Measurements from ENCODE around the gene VPREB1. TPM values are rescaled to one million over a fixed set of nuclear protein-coding genes. Genes with fewer than 3 reads are reported as not detected.
"Not testable (repeated sequence)": the region's sequence is repeated elsewhere in the genome, so short reads cannot be mapped to it uniquely, and the experiment has no call there.

Gene VPREB1
- total RNA-seq, 2 experiments from 2014 or later = 1.7 to 3.6 TPM

DNA sequence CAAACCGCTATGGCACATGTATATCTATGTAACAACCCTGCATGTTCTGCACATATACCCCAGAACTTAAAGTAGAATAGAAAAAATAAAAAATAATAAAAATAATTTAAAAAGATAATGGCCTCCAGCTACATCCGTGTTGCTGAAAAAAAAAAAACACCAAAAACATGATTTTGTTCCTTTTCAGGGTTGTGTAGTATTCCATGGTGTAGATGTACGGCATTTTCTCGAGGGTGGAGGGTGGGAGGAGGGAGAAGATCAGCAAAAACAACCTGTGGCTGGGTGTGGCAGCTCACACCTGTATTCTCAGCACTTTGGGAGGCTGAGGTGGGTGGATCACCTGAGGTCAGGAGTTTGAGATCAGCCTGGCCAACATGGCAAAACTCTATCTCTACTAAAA, 16.0 kb downstream of the VPREB1 start:
- H3K4me3 ChIP-seq (ENCODE audit: low read depth, low read length, poor library complexity, severe bottlenecking); H3K4me2 ChIP-seq (ENCODE audit: low read length); H3K9me3 ChIP-seq (ENCODE audit: low read length); H3K36me3 ChIP-seq (ENCODE audit: insufficient read depth, low read length); intact Hi-C loops (cut with micrococcal nuclease; ENCODE audit: unreplicated experiment); H2AFZ ChIP-seq (ENCODE audit: low read length); CTCF ChIA-PET (ENCODE audit: unreplicated experiment); DNase-seq (ENCODE audit: low spot score); H3K4me1 ChIP-seq (ENCODE audit: insufficient read depth, low read length, poor library complexity, severe bottlenecking); H3K27ac ChIP-seq (ENCODE audit: low read depth, low read length, poor library complexity, severe bottlenecking); H4K20me1 ChIP-seq (ENCODE audit: insufficient read depth, low read length); H3K9me2 ChIP-seq (ENCODE audit: insufficient read depth, low read length); H3K79me2 ChIP-seq (ENCODE audit: insufficient read depth, low read depth, low read length); BruUV-seq (replicated peaks): not testable (repeated sequence)
- POLR2A ChIA-PET = interaction anchor here (0.6 kb wide), 1 partner anchor 243 kb away, joined by 4 read pairs; no protein-coding TSS in a partner anchor

- CTCF ChIA-PET (ENCODE audit: unreplicated experiment) = not testable (repeated sequence)
Measured at GRCh38 chr22:22262332-22263074, 17.9 kb downstream of the VPREB1 start.

DNA sequence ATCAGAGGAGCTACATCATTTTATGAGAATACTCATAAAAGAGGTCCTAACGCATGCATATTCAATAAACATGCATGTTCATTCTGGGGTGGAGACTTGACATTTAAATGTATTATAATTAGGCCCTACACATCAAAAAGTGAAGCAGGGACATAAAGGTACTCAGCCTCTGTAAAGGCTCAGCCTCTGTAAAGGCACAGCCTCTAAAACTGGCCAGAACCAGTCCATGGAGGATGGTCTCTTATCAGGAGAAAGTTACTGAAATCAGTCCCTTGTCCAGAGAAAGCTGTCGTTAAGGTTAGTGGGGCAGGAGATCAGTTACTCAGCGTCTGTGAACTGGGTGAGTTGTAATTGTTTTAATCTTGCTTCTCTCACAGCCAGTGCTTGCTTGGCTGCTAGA, 19.2 kb downstream of the VPREB1 start:
- POLR2A ChIA-PET; H3K9me3 ChIP-seq (ENCODE audit: low read length); DNase-seq (ENCODE audit: low spot score); H2AFZ ChIP-seq (ENCODE audit: low read length); H3K4me2 ChIP-seq (ENCODE audit: low read length); H3K36me3 ChIP-seq (ENCODE audit: insufficient read depth, low read length); H3K4me3 ChIP-seq (ENCODE audit: low read depth, low read length, poor library complexity, severe bottlenecking); H4K20me1 ChIP-seq (ENCODE audit: insufficient read depth, low read length); H3K79me2 ChIP-seq (ENCODE audit: insufficient read depth, low read depth, low read length); H3K27ac ChIP-seq (ENCODE audit: low read depth, low read length, poor library complexity, severe bottlenecking); intact Hi-C loops (cut with micrococcal nuclease; ENCODE audit: unreplicated experiment); CTCF ChIA-PET (ENCODE audit: unreplicated experiment); BruUV-seq (replicated peaks); H3K4me1 ChIP-seq (ENCODE audit: insufficient read depth, low read length, poor library complexity, severe bottlenecking); H3K9me2 ChIP-seq (ENCODE audit: insufficient read depth, low read length): not testable (repeated sequence)

More at GRCh38 chr22:22262332-22263074, 17.9 kb downstream of the VPREB1 start:
- H3K4me1 ChIP-seq (ENCODE audit: insufficient read depth, low read length, poor library complexity, severe bottlenecking); H2AFZ ChIP-seq (ENCODE audit: low read length); DNase-seq (ENCODE audit: low spot score); H3K4me2 ChIP-seq (ENCODE audit: low read length); intact Hi-C loops (cut with micrococcal nuclease; ENCODE audit: unreplicated experiment); H4K20me1 ChIP-seq (ENCODE audit: insufficient read depth, low read length); H3K9me2 ChIP-seq (ENCODE audit: insufficient read depth, low read length); H3K27ac ChIP-seq (ENCODE audit: low read depth, low read length, poor library complexity, severe bottlenecking); H3K9me3 ChIP-seq (ENCODE audit: low read length); H3K36me3 ChIP-seq (ENCODE audit: insufficient read depth, low read length); H3K4me3 ChIP-seq (ENCODE audit: low read depth, low read length, poor library complexity, severe bottlenecking); H3K79me2 ChIP-seq (ENCODE audit: insufficient read depth, low read depth, low read length); BruUV-seq (replicated peaks): not testable (repeated sequence)
- POLR2A ChIA-PET = interaction anchor here (1.2 kb wide), 1 partner anchor 14 kb away, joined by 4 read pairs; no protein-coding TSS in a partner anchor

DNA sequence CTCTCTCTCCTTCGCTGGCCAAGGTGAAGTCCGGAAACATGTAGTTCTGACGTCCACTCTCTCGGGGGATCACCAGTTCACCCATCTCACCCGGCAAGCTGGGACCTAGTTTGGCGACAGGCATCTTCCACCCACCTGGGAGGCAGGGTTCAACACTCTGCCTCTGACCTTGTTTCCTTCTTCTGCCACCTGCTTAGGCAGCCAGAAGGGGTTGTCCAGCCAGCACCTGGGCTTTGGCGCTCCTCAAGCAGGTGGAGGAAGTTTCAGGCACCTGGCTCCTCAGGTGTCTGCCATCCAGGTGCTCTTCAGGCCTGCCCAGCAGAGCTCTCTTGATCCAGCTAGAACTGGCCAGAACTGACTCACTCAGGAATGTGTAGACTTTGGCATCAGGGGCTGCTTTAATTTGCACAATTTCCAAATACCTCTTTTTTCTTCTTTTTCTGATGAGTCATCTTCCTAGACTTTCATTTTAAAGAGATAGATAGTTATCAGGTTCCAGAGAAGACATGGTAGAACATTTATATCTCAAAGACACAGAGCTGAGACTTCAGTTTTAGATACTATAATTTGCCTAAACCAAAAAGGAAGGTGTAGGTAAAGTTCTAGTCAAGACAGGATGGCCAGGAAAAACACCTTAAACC, 25.6 kb downstream of the VPREB1 start:
- intact Hi-C loops (cut with micrococcal nuclease; ENCODE audit: unreplicated experiment); H3K27ac ChIP-seq (ENCODE audit: low read depth, low read length, poor library complexity, severe bottlenecking); H2AFZ ChIP-seq (ENCODE audit: low read length); H3K9me3 ChIP-seq (ENCODE audit: low read length); H3K4me3 ChIP-seq (ENCODE audit: low read depth, low read length, poor library complexity, severe bottlenecking); BruUV-seq (replicated peaks); H3K4me1 ChIP-seq (ENCODE audit: insufficient read depth, low read length, poor library complexity, severe bottlenecking); H3K9me2 ChIP-seq (ENCODE audit: insufficient read depth, low read length); H4K20me1 ChIP-seq (ENCODE audit: insufficient read depth, low read length); H3K36me3 ChIP-seq (ENCODE audit: insufficient read depth, low read length); DNase-seq (ENCODE audit: low spot score); POLR2A ChIA-PET; H3K79me2 ChIP-seq (ENCODE audit: insufficient read depth, low read depth, low read length); CTCF ChIA-PET (ENCODE audit: unreplicated experiment); H3K4me2 ChIP-seq (ENCODE audit: low read length): not testable (repeated sequence)

DNA sequence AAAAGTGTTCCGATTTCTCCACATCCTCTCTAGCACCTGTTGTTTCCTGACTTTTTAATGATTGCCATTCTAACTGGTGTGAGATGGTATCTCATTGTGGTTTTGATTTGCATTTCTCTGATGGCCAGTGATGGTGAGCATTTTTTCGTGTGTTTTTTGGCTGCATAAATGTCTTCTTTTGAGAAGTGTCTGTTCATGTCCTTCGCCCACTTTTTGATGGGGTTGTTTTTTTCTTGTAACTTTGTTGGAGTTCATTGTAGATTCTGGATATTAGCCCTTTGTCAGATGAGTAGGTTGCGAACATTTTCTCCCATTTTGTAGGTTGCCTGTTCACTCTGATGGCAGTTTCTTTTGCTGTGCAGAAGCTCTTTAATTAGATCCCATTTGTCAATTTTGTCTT, 32.8 kb downstream of the VPREB1 start:
- H3K79me2 ChIP-seq (ENCODE audit: insufficient read depth, low read depth, low read length); DNase-seq (ENCODE audit: low spot score); CTCF ChIA-PET (ENCODE audit: unreplicated experiment); H3K4me3 ChIP-seq (ENCODE audit: low read depth, low read length, poor library complexity, severe bottlenecking); intact Hi-C loops (cut with micrococcal nuclease; ENCODE audit: unreplicated experiment); H3K9me2 ChIP-seq (ENCODE audit: insufficient read depth, low read length); H3K4me1 ChIP-seq (ENCODE audit: insufficient read depth, low read length, poor library complexity, severe bottlenecking); BruUV-seq (replicated peaks); H3K27ac ChIP-seq (ENCODE audit: low read depth, low read length, poor library complexity, severe bottlenecking); H2AFZ ChIP-seq (ENCODE audit: low read length); H3K9me3 ChIP-seq (ENCODE audit: low read length); POLR2A ChIA-PET; H4K20me1 ChIP-seq (ENCODE audit: insufficient read depth, low read length); H3K4me2 ChIP-seq (ENCODE audit: low read length); H3K36me3 ChIP-seq (ENCODE audit: insufficient read depth, low read length): not testable (repeated sequence)

DNA sequence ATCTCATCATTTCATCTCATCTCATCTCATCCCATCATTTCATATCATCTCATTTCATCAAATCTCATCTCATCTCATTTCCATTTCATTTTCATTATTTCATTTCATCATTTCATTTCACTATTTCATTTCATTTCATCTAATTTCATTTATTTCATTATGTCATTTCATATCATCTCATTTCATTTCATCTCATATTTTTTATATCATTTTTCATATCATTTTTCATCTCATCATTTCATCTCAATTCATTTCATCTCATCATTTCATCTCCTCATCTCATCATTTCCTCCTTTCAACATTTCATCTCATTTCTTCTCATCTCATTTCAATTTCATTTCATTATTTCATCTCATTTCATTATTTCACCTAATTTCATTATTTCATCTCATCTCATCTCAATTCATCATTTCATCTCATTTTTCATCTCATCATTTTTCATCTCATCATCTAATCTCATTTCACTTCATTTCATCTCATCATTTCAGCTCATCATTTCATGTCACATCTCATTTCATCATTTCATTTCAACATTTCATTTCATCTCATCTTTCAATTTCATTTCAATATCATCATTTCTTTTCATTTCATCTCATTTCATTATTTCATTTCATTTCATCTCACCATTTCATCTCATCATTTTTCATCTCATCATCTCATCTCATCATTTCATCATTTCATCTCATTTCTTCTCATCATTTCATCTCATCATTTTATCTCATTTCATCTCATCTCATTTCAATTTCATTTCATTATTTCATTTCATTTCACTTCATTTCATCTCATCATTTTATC, 40.6 kb downstream of the VPREB1 start:
- H3K4me3 ChIP-seq (ENCODE audit: low read depth, low read length, poor library complexity, severe bottlenecking); H4K20me1 ChIP-seq (ENCODE audit: insufficient read depth, low read length); DNase-seq (ENCODE audit: low spot score); H2AFZ ChIP-seq (ENCODE audit: low read length); intact Hi-C loops (cut with micrococcal nuclease; ENCODE audit: unreplicated experiment); H3K4me1 ChIP-seq (ENCODE audit: insufficient read depth, low read length, poor library complexity, severe bottlenecking); H3K4me2 ChIP-seq (ENCODE audit: low read length); H3K9me2 ChIP-seq (ENCODE audit: insufficient read depth, low read length); H3K9me3 ChIP-seq (ENCODE audit: low read length); H3K79me2 ChIP-seq (ENCODE audit: insufficient read depth, low read depth, low read length); H3K36me3 ChIP-seq (ENCODE audit: insufficient read depth, low read length); CTCF ChIA-PET (ENCODE audit: unreplicated experiment); H3K27ac ChIP-seq (ENCODE audit: low read depth, low read length, poor library complexity, severe bottlenecking): not testable (repeated sequence)
- BruUV-seq (replicated peaks) = TSS peak; percentile 31
- POLR2A ChIA-PET = interaction anchor here (0.6 kb wide), 1 partner anchor 11 kb away, joined by 3 read pairs; no protein-coding TSS in a partner anchor

Measured in OCI-LY7 (cell line).